HCT116 (cell line): ENCODE results near the gene PARM1. TPM values are rescaled to one million over a fixed set of nuclear protein-coding genes. Genes with fewer than 3 reads are reported as not detected.
"Not testable (repeated sequence)": the region's sequence is repeated elsewhere in the genome, so short reads cannot be mapped to it uniquely, and the experiment has no call there.

ENCODE experiments used
- ATAC-seq: fragments of 200-7000 bp; cut with Tn5 transposase; 2 replicates; pipeline ENCODE4 v1.9.1; 2020; ENCODE audit warnings: mild to moderate bottlenecking, moderate library complexity
- BruUV-seq: library from RNA; stranded (reverse); fragments of 400-500 nt; replicated peaks from 2 replicates; lab custom pipeline; 2021; lab: Mats Ljungman, UMichigan
- CTCF ChIA-PET: fragments of 300-600 bp; sonication (Branson Sonifier 250); formaldehyde crosslinking; loops from one replicate; lab custom pipeline; 2021; ENCODE audit warnings: antibody characterized with exemption; lab: Charles Lee
- POLR2A ChIA-PET: fragments of 300-600, 350-600 bp; sonication (Branson Sonifier 250); formaldehyde crosslinking; loops from one replicate; lab custom pipeline; 2021; ENCODE audit warnings: antibody characterized with exemption; lab: Charles Lee
- RAD21 ChIA-PET, 2 experiments: fragments of 300-600 bp; sonication (Branson Sonifier 250); formaldehyde crosslinking; loops; one replicate each; lab custom pipeline; 2023; ENCODE audit warnings: low total read pairs in 2 of 2; ENCODE audit not compliant: uncharacterized antibody in 2 of 2, unreplicated experiment in 2 of 2, low non-redundant PET in 1 of 2; lab: Charles Lee
- DNase-seq: peaks from one replicate; pipeline ENCODE4 v3.0.0-alpha.2; 2010; ENCODE audit warnings: low read depth, low spot score
- H2AFZ ChIP-seq: fragments of 200-600 bp; shearing (Covaris generic), sonication (generic); 2 replicates; pipeline ENCODE4 v1.6.1; 2017; ENCODE audit warnings: low read depth, mixed run types, mixed read lengths, antibody characterized with exemption, low read length; ENCODE audit not compliant: poor library complexity, severe bottlenecking
- H3K27ac ChIP-seq: 2 replicates; pipeline ENCODE4 v1.5.1; 2012; ENCODE audit warnings: low read depth, low read length
- H3K27me3 ChIP-seq: fragments of 200-600 bp; sonication (generic); 2 replicates; pipeline ENCODE4 v1.6.1; 2016; ENCODE audit warnings: mixed run types, low read length, mixed read lengths; ENCODE audit not compliant: insufficient read depth
- H3K36me3 ChIP-seq, 2 experiments: fragments of 200-500 bp in 1 of 2; fragments of 200-600 bp in 1 of 2; sonication (Bioruptor generic) in 1 of 2; sonication (generic) in 1 of 2; 2 replicates each; pipeline versions ENCODE4 v1.5.1 to v1.6.1; 2014 to 2016; ENCODE audit warnings: low read length in 2 of 2, inconsistent platforms in 1 of 2, mixed read lengths in 1 of 2, mixed run types in 1 of 2; ENCODE audit not compliant: insufficient read depth in 2 of 2, control insufficient read depth in 1 of 2
- H3K4me1 ChIP-seq, 2 experiments: fragments of 200-600 bp in 1 of 2; sonication (generic) in 1 of 2; 2 replicates each; pipeline versions ENCODE4 v1.5.1 to v1.6.1; 2012 to 2017; ENCODE audit warnings: low read length in 2 of 2, inconsistent platforms in 1 of 2, mild to moderate bottlenecking in 1 of 2, mixed read lengths in 1 of 2, mixed run types in 1 of 2, moderate library complexity in 1 of 2; ENCODE audit not compliant: insufficient read depth in 2 of 2, control insufficient read depth in 1 of 2
- H3K4me2 ChIP-seq: fragments of 200-600 bp; sonication (generic); 2 replicates; pipeline ENCODE4 v1.6.1; 2017; ENCODE audit warnings: mixed run types, low read length, mixed read lengths
- H3K4me3 ChIP-seq, 2 experiments: fragments of 200-600 bp in 1 of 2; sonication (generic) in 1 of 2; replicated peaks in 1 of 2; 2 replicates each; pipeline ENCODE4 v1.5.1; 2011 to 2016; ENCODE audit warnings: low read length in 2 of 2, control low read depth in 1 of 2, low read depth in 1 of 2, mild to moderate bottlenecking in 1 of 2, mixed read lengths in 1 of 2, mixed run types in 1 of 2
- H3K79me2 ChIP-seq: fragments of 200-600 bp; sonication (generic); 2 replicates; pipeline ENCODE4 v1.6.1; 2017; ENCODE audit warnings: mild to moderate bottlenecking, mixed run types, low read length, moderate library complexity, mixed read lengths; ENCODE audit not compliant: insufficient read depth
- H3K9ac ChIP-seq: fragments of 200-600 bp; sonication (generic); 2 replicates; pipeline ENCODE4 v1.6.1; 2016; ENCODE audit warnings: low read length, mixed read lengths
- H3K9me2 ChIP-seq: fragments of 200-600 bp; sonication (generic), shearing (Covaris generic); 2 replicates; pipeline ENCODE4 v1.6.1; 2017; ENCODE audit warnings: mixed run types, mild to moderate bottlenecking, moderate library complexity; ENCODE audit not compliant: insufficient read depth
- H3K9me3 ChIP-seq, 2 experiments: fragments of 200-500 bp in 1 of 2; fragments of 200-600 bp in 1 of 2; sonication (Bioruptor generic) in 1 of 2; sonication (generic) in 1 of 2; 2 replicates each; pipeline ENCODE4 v1.6.1; 2014 to 2017; ENCODE audit warnings: low read length in 2 of 2, mixed read lengths in 2 of 2, inconsistent platforms in 1 of 2, low read depth in 1 of 2, mild to moderate bottlenecking in 1 of 2, mixed run types in 1 of 2, moderate library complexity in 1 of 2; ENCODE audit not compliant: control insufficient read depth in 1 of 2, insufficient read depth in 1 of 2
- H4K20me1 ChIP-seq: fragments of 200-600 bp; sonication (generic), shearing (Covaris generic); 2 replicates; pipeline ENCODE4 v1.6.1; 2017; ENCODE audit warnings: mixed run types, mild to moderate bottlenecking, moderate library complexity; ENCODE audit not compliant: insufficient read depth
- ATF3 ChIP-seq: IDR thresholded peaks from 2 replicates; pipeline ENCODE4 v1.6.1; 2012
- ELF1 ChIP-seq: IDR thresholded peaks from 2 replicates; pipeline ENCODE4 v1.6.1; 2012; ENCODE audit warnings: low read depth, borderline replicate concordance
- EZH2 ChIP-seq: fragments of 200-600 bp; sonication (generic); IDR thresholded peaks from 2 replicates; pipeline ENCODE4 v1.6.1; 2017; ENCODE audit warnings: antibody characterized with exemption, mixed run types
- FOSL1 ChIP-seq: IDR thresholded peaks from 2 replicates; pipeline ENCODE4 v1.6.1; 2012; ENCODE audit warnings: low read depth
- JUND ChIP-seq: IDR thresholded peaks from 2 replicates; pipeline ENCODE4 v1.6.1; 2012
- POLR2AphosphoS5 ChIP-seq: IDR thresholded peaks from 2 replicates; pipeline ENCODE4 v1.6.1; 2011; ENCODE audit warnings: mild to moderate bottlenecking, low read depth, low read length, moderate library complexity
- RAD21 ChIP-seq: IDR thresholded peaks from 2 replicates; pipeline ENCODE4 v1.6.1; 2012; ENCODE audit warnings: low read depth, mild to moderate bottlenecking
- SRF ChIP-seq: IDR thresholded peaks from 2 replicates; pipeline ENCODE4 v1.6.1; 2012; ENCODE audit warnings: low read depth
- TCF7L2 ChIP-seq: IDR thresholded peaks from 2 replicates; pipeline ENCODE4 v1.7.0; 2011; ENCODE audit warnings: borderline replicate concordance, inconsistent platforms; ENCODE audit not compliant: insufficient read depth, insufficient read length; ENCODE audit errors: extremely low read depth
- ZNF274 ChIP-seq: fragments of 200-500 bp; sonication (Bioruptor generic); IDR thresholded peaks from 2 replicates; pipeline ENCODE4 v1.6.1; 2014; ENCODE audit warnings: mild to moderate bottlenecking, low read depth, low read length, inconsistent platforms
- intact Hi-C: fragments of 100-400 bp; cut with micrococcal nuclease; formaldehyde crosslinking; loops from 2 replicates; pipeline ENCODE4 v1.10.0; 2022
- total RNA-seq: library from RNA; stranded (reverse); gene quantifications from one replicate; pipeline ENCODE4 v1.2.1, GENCODE V29; 2021; ENCODE audit not compliant: unreplicated experiment

PARM1 gene
- total RNA-seq, 1 experiment from 2014 or later, result 11.7 TPM

DNA sequence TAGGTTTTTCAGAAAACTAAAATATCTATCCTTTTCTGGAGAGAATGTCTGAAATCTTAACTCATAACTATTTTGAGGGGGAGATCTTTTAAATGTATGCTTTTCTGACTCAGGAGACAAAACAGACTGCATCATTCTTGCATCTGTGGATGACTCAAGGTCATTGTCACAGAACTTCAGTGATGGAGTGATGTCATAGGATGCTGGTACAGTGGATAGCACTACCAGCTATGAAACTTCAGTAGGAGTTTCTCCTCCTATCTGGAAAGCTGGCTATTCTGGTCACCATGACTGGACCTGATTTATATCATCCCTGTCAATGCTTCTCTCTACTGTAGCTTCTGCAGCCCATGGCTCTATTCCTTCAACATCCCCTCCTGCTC lies 50.3 kb downstream of the PARM1 start (continued):
- TF ChIP-seq RAD21, result no peak
- no peak for TF ChIP-seq ZNF274
- TF ChIP-seq ATF3, result no peak
- TF ChIP-seq POLR2AphosphoS5, result no peak
- no peak for TF ChIP-seq FOSL1
- no peak for TF ChIP-seq JUND
- TF ChIP-seq EZH2, result no peak
- TF ChIP-seq ELF1, result no peak
- no peak for TF ChIP-seq SRF
- no peak for TF ChIP-seq TCF7L2

GRCh38 chr4:74990276-74990875 lies 57.5 kb downstream of the PARM1 start:
- Histone ChIP-seq H4K20me1 (no peaks in the 10 kb centered on the region), H3K79me2 (no peaks in the 10 kb centered on the region), H3K9me3 (no peaks in the 10 kb centered on the region; a peak in 1 of 4 replicates), H3K9me2 (no peaks in the 10 kb centered on the region; the same call in 1 of the 2 replicates), H3K4me3 (no peak overlapping the region), H3K4me2 (no peak overlapping the region), H3K36me3 (no peaks in the 10 kb centered on the region), H3K9ac (no peak overlapping the region), H3K27ac (no peak overlapping the region), H3K27me3 (no peaks in the 10 kb centered on the region), H2AFZ (no peak overlapping the region), H3K4me1 (no peaks in the 10 kb centered on the region)
- RAD21 ChIA-PET, result no interaction called here
- ATAC-seq (no peak), DNase-seq (no peak)
- intact Hi-C loops, result no loop called here
- POLR2A ChIA-PET, result no interaction called here
- TF ChIP-seq FOSL1, result no peak
- no TSS peak for BruUV-seq
- CTCF ChIA-PET, result no interaction called here

DNA sequence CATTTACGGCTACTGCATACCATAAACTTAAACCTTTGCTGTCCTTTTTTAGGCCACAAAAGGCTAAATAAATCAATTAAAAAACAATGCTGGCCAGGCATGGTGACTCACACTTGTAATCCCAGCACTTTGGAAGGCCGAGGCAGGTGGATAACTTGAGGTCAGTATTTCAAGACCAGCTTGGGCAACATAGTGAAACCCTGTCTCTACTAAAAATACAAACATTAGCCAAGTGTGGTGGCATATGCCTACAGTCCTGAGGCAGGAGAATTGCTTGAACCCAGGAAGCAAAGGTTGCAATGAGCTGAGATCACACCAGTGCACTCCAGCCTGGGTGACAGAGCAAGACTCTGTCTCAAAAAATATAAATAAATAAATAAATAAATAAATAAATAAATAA lies 61.5 kb downstream of the PARM1 start:
- H2AFZ ChIP-seq, H3K4me1 ChIP-seq, intact Hi-C loops, DNase-seq, H3K9ac ChIP-seq, H3K27me3 ChIP-seq, ATAC-seq, BruUV-seq, H3K27ac ChIP-seq, H3K4me2 ChIP-seq, RAD21 ChIA-PET, H4K20me1 ChIP-seq, H3K9me3 ChIP-seq, H3K9me2 ChIP-seq, POLR2A ChIA-PET, CTCF ChIA-PET, H3K4me3 ChIP-seq, H3K36me3 ChIP-seq, H3K79me2 ChIP-seq: not testable (repeated sequence)
